HG03442 (cell line): ENCODE results near the gene CDK19.

Experiments used
- ATAC-seq: cut with Tn5 transposase; IDR thresholded peaks from one replicate; pipeline ENCODE4 v1.9.1; 2021; ENCODE audit warnings: mild to moderate bottlenecking, moderate library complexity; ENCODE audit not compliant: unreplicated experiment

The CDK19 gene

GRCh38 chr6:110665600-110665999, 149.7 kb downstream of the CDK19 start:
- no peak for ATAC-seq

- ATAC-seq = no peak
Measured at GRCh38 chr6:110664933-110665332, 150.3 kb downstream of the CDK19 start.

GRCh38 chr6:110662490-110663211, 152.6 kb downstream of the CDK19 start:
- ATAC-seq = no peak

- no peak for ATAC-seq
Measured at GRCh38 chr6:110661414-110661813, 153.9 kb downstream of the CDK19 start.

- ATAC-seq = no peak
Measured at GRCh38 chr6:110660066-110660655, 155.1 kb downstream of the CDK19 start.

GRCh38 chr6:110658631-110659211, 156.5 kb downstream of the CDK19 start:
- ATAC-seq = no peak

GRCh38 chr6:110656492-110656891, 158.8 kb downstream of the CDK19 start:
- no peak for ATAC-seq

- no peak for ATAC-seq
Measured at GRCh38 chr6:110655821-110656220, 159.4 kb downstream of the CDK19 start.

- ATAC-seq = no peak
Measured at GRCh38 chr6:110654096-110654820, 161.0 kb downstream of the CDK19 start.

- no peak for ATAC-seq
Measured at GRCh38 chr6:110653381-110653780, 161.9 kb downstream of the CDK19 start.

- no peak for ATAC-seq
Measured at GRCh38 chr6:110652520-110652919, 162.7 kb downstream of the CDK19 start.

GRCh38 chr6:110650755-110651154, 164.5 kb downstream of the CDK19 start:
- ATAC-seq = no peak

GRCh38 chr6:110649704-110650103, 165.6 kb downstream of the CDK19 start:
- ATAC-seq = no peak

- ATAC-seq = no peak
Measured at GRCh38 chr6:110646951-110647910, 168.0 kb downstream of the CDK19 start.

GRCh38 chr6:110646419-110646698, 168.9 kb downstream of the CDK19 start:
- no peak for ATAC-seq

GRCh38 chr6:110645685-110646418, 169.4 kb downstream of the CDK19 start:
- no peak for ATAC-seq

GRCh38 chr6:110643175-110643574, 172.1 kb downstream of the CDK19 start:
- ATAC-seq = no peak

- ATAC-seq = no peak
Measured at GRCh38 chr6:110642711-110643110, 172.6 kb downstream of the CDK19 start.

- no peak for ATAC-seq
Measured at GRCh38 chr6:110636781-110637180, 178.5 kb downstream of the CDK19 start.

- no peak for ATAC-seq
Measured at GRCh38 chr6:110635096-110635495, 180.2 kb downstream of the CDK19 start.
